Measurements from ENCODE around the gene CFDP1. TPM values are rescaled to one million over a fixed set of nuclear protein-coding genes. Genes with fewer than 3 reads are reported as not detected.

CFDP1 gene
- total and polyA plus RNA-seq, 4 donors, result 55.4 to 164 (median 132) TPM

DNA sequence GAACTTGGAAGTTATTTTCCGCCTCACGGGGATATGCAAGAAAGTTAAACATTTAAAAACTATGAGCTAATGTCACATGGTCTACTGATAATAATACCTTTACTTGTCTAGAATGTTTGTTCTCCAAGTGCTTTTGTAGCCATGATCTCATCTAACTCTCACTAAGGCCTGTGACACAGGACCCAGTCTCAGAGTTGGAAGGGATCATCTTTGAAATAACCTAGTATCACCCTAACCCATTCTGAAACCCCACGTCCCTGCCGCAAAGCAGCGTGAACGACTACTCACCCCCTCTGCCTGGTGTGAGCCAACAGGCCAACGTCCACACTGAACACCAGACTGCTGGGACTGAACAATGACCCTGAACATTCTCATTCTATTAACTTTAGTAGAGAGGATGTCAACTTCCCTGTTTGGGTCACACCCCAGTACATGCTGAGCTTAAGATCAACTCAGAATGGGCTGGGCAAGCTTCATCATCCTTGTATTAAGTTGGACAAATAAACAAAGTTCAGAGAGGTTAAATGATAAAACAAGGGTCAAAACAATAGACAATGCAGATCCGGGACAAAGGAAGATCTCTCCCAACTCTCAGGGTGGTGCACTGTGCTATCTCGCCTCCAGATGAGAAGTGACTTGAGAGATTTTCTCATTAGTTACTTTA is 127.1 kb downstream of the CFDP1 start:
- DNase-seq (ENCODE audit: low read depth in 4 of 6, low spot score in 6 of 6), result no peak
- no peak overlapping the region for H3K4me3 ChIP-seq (ENCODE audit: low read depth, low read length)
- H3K27me3 ChIP-seq (ENCODE audit: control insufficient read depth, insufficient read depth, low read length), result no peaks in the 10 kb centered on the region
- no CpG with 5 or more reads among the region's 9 CpGs for WGBS (ENCODE audit: insufficient coverage)
- peaks cover 11% of the 10 kb centered on the region for H3K36me3 ChIP-seq (ENCODE audit: control insufficient read depth, insufficient read depth, low read length)
- H3K9me3 ChIP-seq (ENCODE audit: control insufficient read depth, insufficient read depth, low read length), result no peaks in the 10 kb centered on the region
- H3K27ac ChIP-seq (ENCODE audit: low read depth, low read length), result peak overlapping the region; percentile 20
- peaks cover 6% of the 10 kb centered on the region for H3K4me1 ChIP-seq (ENCODE audit: control insufficient read depth, insufficient read depth, low read length)

DNA sequence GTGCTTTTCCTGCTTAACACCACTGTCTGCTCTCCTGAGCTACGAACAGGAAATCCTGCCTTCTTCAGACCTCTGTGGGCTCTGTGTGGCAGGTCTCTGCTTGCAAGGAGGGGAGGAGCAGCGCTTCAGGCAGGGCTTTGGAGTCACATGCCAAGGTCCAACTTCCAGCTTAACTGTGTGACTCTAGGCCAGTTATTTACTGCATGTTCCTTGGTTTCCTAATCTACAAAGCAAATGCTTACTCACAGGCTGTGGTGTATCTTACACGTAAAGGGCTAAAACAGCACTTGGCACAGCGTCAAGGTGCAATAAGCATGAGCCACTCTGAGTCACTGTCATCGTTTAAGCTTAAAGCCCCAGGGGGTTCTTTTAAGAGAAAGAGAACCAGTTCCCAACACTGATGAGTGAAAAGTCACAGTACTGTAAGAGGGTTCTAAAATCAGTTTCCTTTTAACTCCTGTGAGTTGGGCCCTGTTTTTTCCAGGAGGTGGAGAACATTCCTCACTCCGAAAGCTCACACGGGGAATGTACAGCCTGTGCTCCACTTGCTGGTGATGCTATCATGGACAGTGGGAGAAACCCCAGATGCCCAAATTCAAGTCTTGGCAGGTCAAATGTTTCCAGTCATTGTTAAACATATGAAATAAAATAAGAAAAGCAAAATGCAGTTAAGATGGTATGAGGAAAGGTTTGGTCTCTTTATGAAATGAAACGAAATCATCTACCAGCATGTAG is 127.8 kb downstream of the CFDP1 start:
- Histone ChIP-seq H3K27me3 (ENCODE audit: control insufficient read depth, insufficient read depth, low read length) (no peaks in the 10 kb centered on the region), H3K27ac (ENCODE audit: low read depth, low read length) (peak overlapping the region; percentile 20), H3K9me3 (ENCODE audit: control insufficient read depth, insufficient read depth, low read length) (no peaks in the 10 kb centered on the region), H3K36me3 (ENCODE audit: control insufficient read depth, insufficient read depth, low read length) (peaks cover 11% of the 10 kb centered on the region), H3K4me3 (ENCODE audit: low read depth, low read length) (no peak overlapping the region), H3K4me1 (ENCODE audit: control insufficient read depth, insufficient read depth, low read length) (peaks cover 6% of the 10 kb centered on the region)
- DNase-seq (ENCODE audit: low read depth in 4 of 6, low spot score in 6 of 6), result peak in 2 of 6 donors; percentile 40 to 51
- WGBS (ENCODE audit: insufficient coverage), result 46% methylated on average over 2 of the region's 8 CpGs

DNA sequence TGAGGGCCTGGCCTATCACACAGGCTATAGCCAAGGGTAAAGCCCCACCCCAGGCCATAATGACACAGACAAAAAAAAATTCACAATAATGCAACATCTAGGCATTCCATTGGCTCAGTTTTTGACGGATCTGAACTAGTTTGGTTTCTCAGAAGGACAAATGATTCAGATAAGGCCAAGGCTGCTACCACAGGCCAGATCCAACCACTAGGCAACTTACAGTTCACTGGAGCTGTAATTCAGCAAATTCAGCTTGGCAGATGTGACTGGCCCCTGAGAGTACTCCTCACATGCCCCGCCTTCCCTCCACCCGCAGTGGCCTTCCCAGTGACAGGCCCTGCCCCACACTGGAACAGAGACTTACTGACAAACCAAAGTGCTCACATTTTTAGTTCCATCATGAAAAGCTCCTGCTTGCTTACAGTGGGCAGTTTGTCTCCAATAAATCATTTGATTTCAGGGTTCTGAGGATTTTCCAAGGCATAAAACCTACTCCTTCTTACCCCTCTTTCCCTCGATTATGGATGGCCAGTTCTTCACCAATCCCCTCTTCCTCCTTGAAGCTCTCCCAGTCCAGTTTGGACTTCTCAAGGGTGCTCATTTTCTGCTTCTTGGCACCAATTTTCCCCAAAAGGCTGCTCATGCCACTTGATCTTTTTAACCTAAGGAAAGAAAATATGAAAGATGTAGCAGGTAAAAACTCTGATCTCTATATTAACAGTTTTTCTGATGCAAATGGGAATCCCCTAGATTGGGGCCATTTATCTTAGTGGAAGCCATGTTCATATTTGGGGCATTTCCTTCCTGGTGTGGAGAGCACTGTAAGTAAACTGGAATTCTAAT is 128.6 kb downstream of the CFDP1 start:
- 90% methylated on average over 4 of the region's 4 CpGs for WGBS (ENCODE audit: insufficient coverage)
- no peaks in the 10 kb centered on the region for H3K9me3 ChIP-seq (ENCODE audit: control insufficient read depth, insufficient read depth, low read length)
- H3K36me3 ChIP-seq (ENCODE audit: control insufficient read depth, insufficient read depth, low read length), result peaks cover 18% of the 10 kb centered on the region
- no peaks in the 10 kb centered on the region for H3K27me3 ChIP-seq (ENCODE audit: control insufficient read depth, insufficient read depth, low read length)
- H3K4me1 ChIP-seq (ENCODE audit: control insufficient read depth, insufficient read depth, low read length), result peaks cover 6% of the 10 kb centered on the region
- H3K27ac ChIP-seq (ENCODE audit: low read depth, low read length), result peak overlapping the region; percentile 20
- no peak for DNase-seq (ENCODE audit: low read depth in 4 of 6, low spot score in 6 of 6)
- H3K4me3 ChIP-seq (ENCODE audit: low read depth, low read length), result no peak overlapping the region

DNA sequence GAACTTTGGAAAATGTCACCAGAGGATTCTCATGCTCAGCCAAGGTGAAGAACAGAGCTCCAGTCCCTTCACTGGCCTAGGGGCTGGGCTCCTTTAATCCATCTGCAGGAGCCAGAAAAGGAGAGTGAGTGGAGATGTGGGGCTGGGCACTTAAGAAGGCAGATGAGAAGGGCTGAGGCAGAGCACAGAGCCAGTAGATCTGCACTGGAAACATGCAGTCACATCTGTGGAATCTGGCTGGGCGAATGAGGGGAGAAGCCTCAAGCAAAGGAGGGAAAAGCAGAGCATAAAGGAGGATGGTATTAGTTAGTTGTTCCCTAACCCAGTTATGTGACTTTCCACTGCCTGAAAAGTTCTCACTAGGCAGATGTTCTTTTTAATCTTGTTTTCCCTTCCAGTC is 131.5 kb downstream of the CFDP1 start:
- peaks cover 15% of the 10 kb centered on the region for H3K4me1 ChIP-seq (ENCODE audit: control insufficient read depth, insufficient read depth, low read length)
- H3K36me3 ChIP-seq (ENCODE audit: control insufficient read depth, insufficient read depth, low read length), result peaks cover 20% of the 10 kb centered on the region
- DNase-seq (ENCODE audit: low read depth in 4 of 6, low spot score in 6 of 6), result no peak
- no peak overlapping the region for H3K4me3 ChIP-seq (ENCODE audit: low read depth, low read length)
- no CpG with 5 or more reads among the region's 1 CpG for WGBS (ENCODE audit: insufficient coverage)
- no peak overlapping the region for H3K27ac ChIP-seq (ENCODE audit: low read depth, low read length)
- no peaks in the 10 kb centered on the region for H3K27me3 ChIP-seq (ENCODE audit: control insufficient read depth, insufficient read depth, low read length)
- H3K9me3 ChIP-seq (ENCODE audit: control insufficient read depth, insufficient read depth, low read length), result no peaks in the 10 kb centered on the region

DNA sequence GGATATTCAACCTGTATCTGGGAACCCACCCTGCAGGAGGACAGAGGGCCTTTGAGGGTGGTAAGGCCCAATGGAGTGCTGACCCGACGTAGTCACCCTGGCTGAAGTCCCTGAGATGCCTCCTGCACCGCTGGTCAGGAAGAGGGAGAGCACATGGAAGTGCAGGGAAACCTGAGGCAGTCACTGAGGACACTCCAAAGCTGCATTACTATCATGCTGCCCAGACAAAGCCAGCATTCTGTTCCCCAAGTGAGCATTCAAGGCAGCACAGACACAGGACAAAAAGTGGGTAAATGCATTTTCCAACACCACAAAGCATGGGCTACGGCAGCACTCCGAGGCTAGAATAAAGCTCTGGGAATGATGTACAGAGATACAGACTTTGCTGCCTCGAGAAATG is 135.0 kb downstream of the CFDP1 start:
- H3K9me3 ChIP-seq (ENCODE audit: control insufficient read depth, insufficient read depth, low read length), result no peaks in the 10 kb centered on the region
- no peak overlapping the region for H3K4me3 ChIP-seq (ENCODE audit: low read depth, low read length)
- no peaks in the 10 kb centered on the region for H3K27me3 ChIP-seq (ENCODE audit: control insufficient read depth, insufficient read depth, low read length)
- WGBS (ENCODE audit: insufficient coverage), result 50% methylated on average over 4 of the region's 6 CpGs
- H3K4me1 ChIP-seq (ENCODE audit: control insufficient read depth, insufficient read depth, low read length), result peaks cover 28% of the 10 kb centered on the region
- no peak overlapping the region for H3K27ac ChIP-seq (ENCODE audit: low read depth, low read length)
- peaks cover 11% of the 10 kb centered on the region for H3K36me3 ChIP-seq (ENCODE audit: control insufficient read depth, insufficient read depth, low read length)
- peak in 1 of 6 donors; percentile 58 for DNase-seq (ENCODE audit: low read depth in 4 of 6, low spot score in 6 of 6)

DNA sequence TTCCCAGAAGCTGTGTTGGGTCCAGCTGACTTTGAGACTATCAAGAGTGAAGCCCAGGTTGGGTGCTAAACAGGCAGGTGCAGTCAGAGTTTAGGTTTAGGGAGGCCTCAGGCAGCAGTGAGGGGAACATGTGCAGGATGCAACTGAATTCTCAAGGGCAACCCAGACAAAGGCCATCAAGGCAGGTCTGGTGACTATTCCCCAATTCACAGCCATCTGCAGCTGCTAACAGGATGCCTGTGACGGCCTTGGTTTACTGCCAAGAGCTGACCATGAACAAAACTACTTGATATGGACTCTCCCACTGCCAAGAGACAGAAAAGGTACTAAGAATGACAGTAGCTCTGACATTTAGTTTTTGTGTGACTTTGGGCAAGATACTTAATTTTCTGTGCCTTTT is 136.7 kb downstream of the CFDP1 start:
- WGBS (ENCODE audit: insufficient coverage), result no CpG with 5 or more reads among the region's 1 CpG
- H3K9me3 ChIP-seq (ENCODE audit: control insufficient read depth, insufficient read depth, low read length), result no peaks in the 10 kb centered on the region
- DNase-seq (ENCODE audit: low read depth in 4 of 6, low spot score in 6 of 6), result peak in 2 of 6 donors; percentile 70 to 82
- no peaks in the 10 kb centered on the region for H3K27me3 ChIP-seq (ENCODE audit: control insufficient read depth, insufficient read depth, low read length)
- H3K4me1 ChIP-seq (ENCODE audit: control insufficient read depth, insufficient read depth, low read length), result peaks cover 28% of the 10 kb centered on the region
- H3K36me3 ChIP-seq (ENCODE audit: control insufficient read depth, insufficient read depth, low read length), result peaks cover 9% of the 10 kb centered on the region
- H3K27ac ChIP-seq (ENCODE audit: low read depth, low read length), result peak overlapping the region; percentile 27
- H3K4me3 ChIP-seq (ENCODE audit: low read depth, low read length), result no peak overlapping the region

DNA sequence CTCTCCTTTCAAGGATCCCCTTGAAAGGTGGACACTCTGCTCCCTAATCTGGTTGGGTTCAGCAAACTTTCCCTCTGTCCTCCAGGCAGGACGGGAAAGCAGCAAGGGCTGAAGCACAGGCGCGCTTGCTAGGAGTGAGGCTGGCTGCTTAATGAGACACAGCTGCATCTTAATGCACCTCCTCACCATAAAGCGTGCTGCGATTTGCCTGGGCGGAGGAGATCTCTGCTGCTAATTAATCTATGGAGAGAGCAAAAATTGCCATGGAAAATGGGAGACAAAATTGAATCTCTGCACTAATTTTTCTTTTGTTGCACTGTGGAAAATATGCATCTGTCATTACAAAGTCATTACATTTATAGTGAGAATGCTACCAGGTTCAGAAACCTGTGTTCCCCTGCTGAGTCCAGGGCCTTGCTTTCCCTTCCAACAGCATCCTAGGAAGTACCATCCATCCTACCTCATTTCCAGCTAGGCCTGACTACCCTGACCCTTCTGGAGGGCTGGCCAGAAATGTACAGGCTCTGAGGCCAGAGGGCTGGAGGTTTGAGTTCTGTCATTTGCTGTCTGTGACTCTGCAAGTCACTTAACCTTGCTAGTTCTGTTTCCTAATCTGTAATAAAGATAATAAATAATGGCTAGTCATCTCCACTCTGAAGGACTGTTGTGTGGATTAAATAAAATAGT is 138.4 kb downstream of the CFDP1 start:
- H3K9me3 ChIP-seq (ENCODE audit: control insufficient read depth, insufficient read depth, low read length), result no peaks in the 10 kb centered on the region
- no peaks in the 10 kb centered on the region for H3K27me3 ChIP-seq (ENCODE audit: control insufficient read depth, insufficient read depth, low read length)
- DNase-seq (ENCODE audit: low read depth in 4 of 6, low spot score in 6 of 6), result peak in 1 of 6 donors; percentile 94
- no peak overlapping the region for H3K4me3 ChIP-seq (ENCODE audit: low read depth, low read length)
- WGBS (ENCODE audit: insufficient coverage), result 14% methylated on average over 1 of the region's 6 CpGs
- H3K36me3 ChIP-seq (ENCODE audit: control insufficient read depth, insufficient read depth, low read length), result peaks cover 11% of the 10 kb centered on the region
- peaks cover 28% of the 10 kb centered on the region for H3K4me1 ChIP-seq (ENCODE audit: control insufficient read depth, insufficient read depth, low read length)
- no peak overlapping the region for H3K27ac ChIP-seq (ENCODE audit: low read depth, low read length)

DNA sequence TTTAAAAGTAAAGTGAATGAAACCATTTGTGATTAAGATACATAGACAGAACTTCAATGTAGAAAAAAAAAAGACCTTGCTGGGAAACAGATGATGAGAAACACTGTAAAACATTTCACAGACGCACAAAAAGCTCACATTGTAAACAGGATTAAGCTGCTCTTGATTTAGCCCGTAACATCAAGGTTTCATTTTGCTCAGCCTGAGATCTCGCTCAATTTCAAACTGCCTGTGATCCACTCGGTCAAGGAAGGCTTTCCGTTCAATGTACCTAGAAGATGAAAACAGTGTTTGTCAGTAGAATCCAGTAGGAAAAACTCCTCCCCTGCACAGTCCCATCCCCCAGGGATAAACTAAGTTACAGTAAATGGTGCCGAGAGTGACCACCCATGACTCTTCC is 139.5 kb downstream of the CFDP1 start:
- Histone ChIP-seq H3K9me3 (ENCODE audit: control insufficient read depth, insufficient read depth, low read length) (no peaks in the 10 kb centered on the region), H3K36me3 (ENCODE audit: control insufficient read depth, insufficient read depth, low read length) (peaks cover 10% of the 10 kb centered on the region), H3K27me3 (ENCODE audit: control insufficient read depth, insufficient read depth, low read length) (no peaks in the 10 kb centered on the region), H3K27ac (ENCODE audit: low read depth, low read length) (no peak overlapping the region), H3K4me3 (ENCODE audit: low read depth, low read length) (no peak overlapping the region), H3K4me1 (ENCODE audit: control insufficient read depth, insufficient read depth, low read length) (peaks cover 23% of the 10 kb centered on the region)
- DNase-seq (ENCODE audit: low read depth in 4 of 6, low spot score in 6 of 6), result no peak
- WGBS (ENCODE audit: insufficient coverage), result 95% methylated on average over 4 of the region's 6 CpGs

DNA sequence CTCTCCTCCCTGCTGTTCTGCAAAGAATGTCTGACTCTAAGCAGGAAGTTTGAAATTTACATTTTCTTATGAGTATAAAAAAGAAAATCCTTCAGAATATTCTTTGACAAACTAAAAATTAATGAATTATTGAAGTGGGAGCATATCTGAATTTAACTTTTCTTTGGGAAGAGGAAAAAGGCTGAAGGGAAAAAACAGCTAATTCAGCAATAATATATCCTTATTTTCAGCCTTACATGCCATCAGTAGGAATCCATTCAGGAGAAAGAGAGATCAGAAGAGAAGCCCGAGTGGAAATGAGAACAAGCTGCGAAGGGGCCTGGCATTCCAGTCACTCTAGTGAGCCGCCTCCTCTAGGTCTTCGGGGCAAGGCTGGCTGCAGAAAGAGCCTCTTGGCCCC is 140.1 kb downstream of the CFDP1 start:
- no peak overlapping the region for H3K4me3 ChIP-seq (ENCODE audit: low read depth, low read length)
- H3K27ac ChIP-seq (ENCODE audit: low read depth, low read length), result no peak overlapping the region
- DNase-seq (ENCODE audit: low read depth in 4 of 6, low spot score in 6 of 6), result no peak
- WGBS (ENCODE audit: insufficient coverage), result 86% methylated on average over 4 of the region's 4 CpGs
- H3K27me3 ChIP-seq (ENCODE audit: control insufficient read depth, insufficient read depth, low read length), result no peaks in the 10 kb centered on the region
- H3K9me3 ChIP-seq (ENCODE audit: control insufficient read depth, insufficient read depth, low read length), result no peaks in the 10 kb centered on the region
- peaks cover 13% of the 10 kb centered on the region for H3K36me3 ChIP-seq (ENCODE audit: control insufficient read depth, insufficient read depth, low read length)
- H3K4me1 ChIP-seq (ENCODE audit: control insufficient read depth, insufficient read depth, low read length), result peaks cover 20% of the 10 kb centered on the region
